A549 (cell line): ENCODE data around the gene CTAG2.
"Not testable (repeated sequence)": the region's sequence is repeated elsewhere in the genome, so short reads cannot be mapped to it uniquely, and the experiment has no call there.

Source experiments
- CTCF ChIP-seq: fragments of >200 bp; sonication (Bioruptor Twin); formaldehyde crosslinking; IDR thresholded peaks from 3 replicates; pipeline ENCODE4 v1.5.1; 2016
- EP300 ChIP-seq, 2 experiments: fragments of >200 bp; sonication (Bioruptor Twin); formaldehyde crosslinking; IDR thresholded peaks; 2 replicates in 1 of 2; 3 replicates in 1 of 2; pipeline ENCODE4 v1.6.1; 2016 to 2017
- GATA3 ChIP-seq: IDR thresholded peaks from 2 replicates; pipeline ENCODE4 v1.6.1; 2012; ENCODE audit warnings: borderline replicate concordance
- MAX ChIP-seq: IDR thresholded peaks from 2 replicates; pipeline ENCODE4 v1.6.1; 2012
- RAD21 ChIP-seq, 2 experiments: fragments of >200 bp in 1 of 2; sonication (Bioruptor Twin) in 1 of 2; formaldehyde crosslinking in 1 of 2; IDR thresholded peaks in 1 of 2; conservative IDR thresholded peaks in 1 of 2; 2 replicates in 1 of 2; 3 replicates in 1 of 2; pipeline ENCODE4 v1.6.1; 2012 to 2018; ENCODE audit warnings: inconsistent platforms in 1 of 2

- TF ChIP-seq MAX; GATA3; EP300 (IDR thresholded peaks at IDR 0.05); CTCF; RAD21 (conservative IDR thresholded peaks at IDR 0.05 in 1 of 2, IDR thresholded peaks at IDR 0.05 in 1 of 2): not testable (repeated sequence)
These were observed 18.7 kb upstream of the CTAG2 start for GRCh38 chrX:154672084-154672483.
